HCT116 (cell line): ENCODE data around the gene ARPC1A. TPM values are rescaled to one million over a fixed set of nuclear protein-coding genes. Genes with fewer than 3 reads are reported as not detected.

Source experiments
- ATAC-seq: fragments of 200-7000 bp; cut with Tn5 transposase; 2 replicates; pipeline ENCODE4 v1.9.1; 2020; ENCODE audit warnings: mild to moderate bottlenecking, moderate library complexity
- BruUV-seq: library from RNA; stranded (reverse); fragments of 400-500 nt; replicated peaks from 2 replicates; lab custom pipeline; 2021; lab: Mats Ljungman, UMichigan
- CTCF ChIA-PET: fragments of 300-600 bp; sonication (Branson Sonifier 250); formaldehyde crosslinking; loops from one replicate; lab custom pipeline; 2021; ENCODE audit warnings: antibody characterized with exemption; lab: Charles Lee
- POLR2A ChIA-PET: fragments of 300-600, 350-600 bp; sonication (Branson Sonifier 250); formaldehyde crosslinking; loops from one replicate; lab custom pipeline; 2021; ENCODE audit warnings: antibody characterized with exemption; lab: Charles Lee
- RAD21 ChIA-PET, 2 experiments: fragments of 300-600 bp; sonication (Branson Sonifier 250); formaldehyde crosslinking; loops; one replicate each; lab custom pipeline; 2023; ENCODE audit warnings: low total read pairs in 2 of 2; ENCODE audit not compliant: uncharacterized antibody in 2 of 2, unreplicated experiment in 2 of 2, low non-redundant PET in 1 of 2; lab: Charles Lee
- DNase-seq: peaks from one replicate; pipeline ENCODE4 v3.0.0-alpha.2; 2010; ENCODE audit warnings: low read depth, low spot score
- H2AFZ ChIP-seq: fragments of 200-600 bp; shearing (Covaris generic), sonication (generic); 2 replicates; pipeline ENCODE4 v1.6.1; 2017; ENCODE audit warnings: low read depth, mixed run types, mixed read lengths, antibody characterized with exemption, low read length; ENCODE audit not compliant: poor library complexity, severe bottlenecking
- H3K27ac ChIP-seq: 2 replicates; pipeline ENCODE4 v1.5.1; 2012; ENCODE audit warnings: low read depth, low read length
- H3K27me3 ChIP-seq: fragments of 200-600 bp; sonication (generic); 2 replicates; pipeline ENCODE4 v1.6.1; 2016; ENCODE audit warnings: mixed run types, low read length, mixed read lengths; ENCODE audit not compliant: insufficient read depth
- H3K36me3 ChIP-seq, 2 experiments: fragments of 200-500 bp in 1 of 2; fragments of 200-600 bp in 1 of 2; sonication (Bioruptor generic) in 1 of 2; sonication (generic) in 1 of 2; 2 replicates each; pipeline versions ENCODE4 v1.5.1 to v1.6.1; 2014 to 2016; ENCODE audit warnings: low read length in 2 of 2, inconsistent platforms in 1 of 2, mixed read lengths in 1 of 2, mixed run types in 1 of 2; ENCODE audit not compliant: insufficient read depth in 2 of 2, control insufficient read depth in 1 of 2
- H3K4me1 ChIP-seq, 2 experiments: fragments of 200-600 bp in 1 of 2; sonication (generic) in 1 of 2; 2 replicates each; pipeline versions ENCODE4 v1.5.1 to v1.6.1; 2012 to 2017; ENCODE audit warnings: low read length in 2 of 2, inconsistent platforms in 1 of 2, mild to moderate bottlenecking in 1 of 2, mixed read lengths in 1 of 2, mixed run types in 1 of 2, moderate library complexity in 1 of 2; ENCODE audit not compliant: insufficient read depth in 2 of 2, control insufficient read depth in 1 of 2
- H3K4me2 ChIP-seq: fragments of 200-600 bp; sonication (generic); 2 replicates; pipeline ENCODE4 v1.6.1; 2017; ENCODE audit warnings: mixed run types, low read length, mixed read lengths
- H3K4me3 ChIP-seq, 2 experiments: fragments of 200-600 bp in 1 of 2; sonication (generic) in 1 of 2; replicated peaks in 1 of 2; 2 replicates each; pipeline ENCODE4 v1.5.1; 2011 to 2016; ENCODE audit warnings: low read length in 2 of 2, control low read depth in 1 of 2, low read depth in 1 of 2, mild to moderate bottlenecking in 1 of 2, mixed read lengths in 1 of 2, mixed run types in 1 of 2
- H3K79me2 ChIP-seq: fragments of 200-600 bp; sonication (generic); 2 replicates; pipeline ENCODE4 v1.6.1; 2017; ENCODE audit warnings: mild to moderate bottlenecking, mixed run types, low read length, moderate library complexity, mixed read lengths; ENCODE audit not compliant: insufficient read depth
- H3K9ac ChIP-seq: fragments of 200-600 bp; sonication (generic); 2 replicates; pipeline ENCODE4 v1.6.1; 2016; ENCODE audit warnings: low read length, mixed read lengths
- H3K9me2 ChIP-seq: fragments of 200-600 bp; sonication (generic), shearing (Covaris generic); 2 replicates; pipeline ENCODE4 v1.6.1; 2017; ENCODE audit warnings: mixed run types, mild to moderate bottlenecking, moderate library complexity; ENCODE audit not compliant: insufficient read depth
- H3K9me3 ChIP-seq, 2 experiments: fragments of 200-500 bp in 1 of 2; fragments of 200-600 bp in 1 of 2; sonication (Bioruptor generic) in 1 of 2; sonication (generic) in 1 of 2; 2 replicates each; pipeline ENCODE4 v1.6.1; 2014 to 2017; ENCODE audit warnings: low read length in 2 of 2, mixed read lengths in 2 of 2, inconsistent platforms in 1 of 2, low read depth in 1 of 2, mild to moderate bottlenecking in 1 of 2, mixed run types in 1 of 2, moderate library complexity in 1 of 2; ENCODE audit not compliant: control insufficient read depth in 1 of 2, insufficient read depth in 1 of 2
- H4K20me1 ChIP-seq: fragments of 200-600 bp; sonication (generic), shearing (Covaris generic); 2 replicates; pipeline ENCODE4 v1.6.1; 2017; ENCODE audit warnings: mixed run types, mild to moderate bottlenecking, moderate library complexity; ENCODE audit not compliant: insufficient read depth
- ATF3 ChIP-seq: IDR thresholded peaks from 2 replicates; pipeline ENCODE4 v1.6.1; 2012
- CBX3 ChIP-seq: IDR thresholded peaks from 2 replicates; pipeline ENCODE4 v1.6.1; 2012; ENCODE audit warnings: low read depth
- CEBPB ChIP-seq: IDR thresholded peaks from 2 replicates; pipeline ENCODE4 v1.6.1; 2012; ENCODE audit warnings: low read depth
- CTCF ChIP-seq, 3 experiments: fragments of 200-600 bp in 1 of 3; sonication (generic) in 1 of 3; IDR thresholded peaks in 2 of 3; conservative IDR thresholded peaks in 1 of 3; 2 replicates each; pipeline ENCODE4 v1.5.1; 2012 to 2017; ENCODE audit warnings: low read depth in 2 of 3, low read length in 2 of 3, antibody characterized with exemption in 1 of 3, borderline replicate concordance in 1 of 3, control low read depth in 1 of 3, mild to moderate bottlenecking in 1 of 3, mixed read lengths in 1 of 3, mixed run types in 1 of 3, moderate library complexity in 1 of 3; ENCODE audit not compliant: insufficient read depth in 1 of 3
- ELF1 ChIP-seq: IDR thresholded peaks from 2 replicates; pipeline ENCODE4 v1.6.1; 2012; ENCODE audit warnings: low read depth, borderline replicate concordance
- EZH2 ChIP-seq: fragments of 200-600 bp; sonication (generic); IDR thresholded peaks from 2 replicates; pipeline ENCODE4 v1.6.1; 2017; ENCODE audit warnings: antibody characterized with exemption, mixed run types
- MAX ChIP-seq: IDR thresholded peaks from 2 replicates; pipeline ENCODE4 v1.6.1; 2012
- POLR2A ChIP-seq: IDR thresholded peaks from 2 replicates; pipeline ENCODE4 v1.7.0; 2011; ENCODE audit warnings: borderline replicate concordance; ENCODE audit not compliant: insufficient read depth, insufficient read length; ENCODE audit errors: extremely low read depth
- POLR2AphosphoS5 ChIP-seq: IDR thresholded peaks from 2 replicates; pipeline ENCODE4 v1.6.1; 2011; ENCODE audit warnings: mild to moderate bottlenecking, low read depth, low read length, moderate library complexity
- REST ChIP-seq: IDR thresholded peaks from 2 replicates; pipeline ENCODE4 v1.6.1; 2012; ENCODE audit warnings: low read depth
- SIN3A ChIP-seq: IDR thresholded peaks from 2 replicates; pipeline ENCODE4 v1.6.1; 2012; ENCODE audit warnings: low read depth
- SP1 ChIP-seq: IDR thresholded peaks from 2 replicates; pipeline ENCODE4 v1.6.1; 2012; ENCODE audit warnings: low read depth
- SRF ChIP-seq: IDR thresholded peaks from 2 replicates; pipeline ENCODE4 v1.6.1; 2012; ENCODE audit warnings: low read depth
- TCF7L2 ChIP-seq: IDR thresholded peaks from 2 replicates; pipeline ENCODE4 v1.7.0; 2011; ENCODE audit warnings: borderline replicate concordance, inconsistent platforms; ENCODE audit not compliant: insufficient read depth, insufficient read length; ENCODE audit errors: extremely low read depth
- YY1 ChIP-seq: IDR thresholded peaks from 2 replicates; pipeline ENCODE4 v1.6.1; 2011; ENCODE audit warnings: low read length, low read depth, moderate library complexity, mild to moderate bottlenecking; ENCODE audit not compliant: insufficient replicate concordance; ENCODE audit errors: extremely low read depth
- ZBTB33 ChIP-seq: IDR thresholded peaks from 2 replicates; pipeline ENCODE4 v1.6.1; 2011; ENCODE audit warnings: mild to moderate bottlenecking, low read length, moderate library complexity; ENCODE audit not compliant: insufficient replicate concordance; ENCODE audit errors: extremely low read depth
- ZFX ChIP-seq: fragments of 450-650 bp; IDR thresholded peaks from 2 replicates; pipeline ENCODE4 v1.6.1; 2017
- intact Hi-C: fragments of 100-400 bp; cut with micrococcal nuclease; formaldehyde crosslinking; loops from 2 replicates; pipeline ENCODE4 v1.10.0; 2022
- total RNA-seq: library from RNA; stranded (reverse); gene quantifications from one replicate; pipeline ENCODE4 v1.2.1, GENCODE V29; 2021; ENCODE audit not compliant: unreplicated experiment

Gene ARPC1A
- total RNA-seq, 1 experiment from 2014 or later, result 250 TPM

- H4K20me1 ChIP-seq, result no peaks in the 10 kb centered on the region
- no peak overlapping the region for H3K4me3 ChIP-seq
- TF ChIP-seq CBX3 (no peak), POLR2A (no peak), MAX (no peak), POLR2AphosphoS5 (no peak), CTCF (IDR thresholded peaks at IDR 0.05 in 2 of 3, conservative IDR thresholded peaks at IDR 0.05 in 1 of 3; ENCODE audit: borderline replicate concordance in 1 of 3, insufficient read depth in 1 of 3, low read depth in 2 of 3, low read length in 2 of 3) (no peak), TCF7L2 (no peak), SRF (no peak), CEBPB (no peak), ZFX (no peak), EZH2 (no peak), ELF1 (no peak), REST (no peak), SIN3A (no peak), YY1 (no peak), ZBTB33 (no peak), ATF3 (no peak), SP1 (no peak)
- TF ChIP-seq, all 23 proteins: peak for 0
- Histone ChIP-seq H3K9me2 (no peaks in the 10 kb centered on the region), H3K4me2 (no peak overlapping the region), H3K9ac (no peak overlapping the region), H3K4me1 (no peaks in the 10 kb centered on the region), H3K36me3 (no peaks in the 10 kb centered on the region), H3K27ac (no peak overlapping the region), H2AFZ (no peak overlapping the region), H3K9me3 (no peaks in the 10 kb centered on the region), H3K27me3 (no peaks in the 10 kb centered on the region), H3K79me2 (no peaks in the 10 kb centered on the region)
- RAD21 ChIA-PET, result no interaction called here
- no TSS peak for BruUV-seq
- CTCF ChIA-PET, result no interaction called here
- DNase-seq, result no peak
- intact Hi-C loops, result no loop called here
- no peak for ATAC-seq
- POLR2A ChIA-PET, result interaction anchor here (0.6 kb wide), 1 partner anchor 12 kb away, joined by 10 read pairs; no protein-coding TSS in a partner anchor
Measured at GRCh38 chr7:99296471-99296870, 29.2 kb upstream of the ARPC1A start.
